ENCODE data around the gene TACC2.

The TACC2 gene

DNA sequence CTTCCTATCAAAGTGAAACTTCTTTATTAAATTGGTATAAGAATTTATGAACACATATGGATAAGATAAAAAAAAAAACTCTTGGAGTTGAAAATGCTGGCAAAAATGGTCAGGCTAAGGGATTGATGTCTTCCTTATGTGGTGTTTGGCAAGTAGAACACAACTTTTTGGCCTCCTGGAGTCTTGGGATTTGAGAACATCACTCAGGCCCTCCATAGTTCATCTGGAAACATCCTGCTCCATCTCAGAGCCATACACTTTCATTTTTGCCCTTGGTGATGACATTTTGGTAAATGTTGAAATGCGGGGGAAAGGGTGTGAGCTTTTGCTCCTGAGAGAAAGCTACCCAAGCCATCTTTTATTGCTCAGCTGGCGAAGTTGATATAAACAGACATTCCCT, 254.6 kb downstream of the TACC2 start:
- TF ChIP-seq, protein P1, sequence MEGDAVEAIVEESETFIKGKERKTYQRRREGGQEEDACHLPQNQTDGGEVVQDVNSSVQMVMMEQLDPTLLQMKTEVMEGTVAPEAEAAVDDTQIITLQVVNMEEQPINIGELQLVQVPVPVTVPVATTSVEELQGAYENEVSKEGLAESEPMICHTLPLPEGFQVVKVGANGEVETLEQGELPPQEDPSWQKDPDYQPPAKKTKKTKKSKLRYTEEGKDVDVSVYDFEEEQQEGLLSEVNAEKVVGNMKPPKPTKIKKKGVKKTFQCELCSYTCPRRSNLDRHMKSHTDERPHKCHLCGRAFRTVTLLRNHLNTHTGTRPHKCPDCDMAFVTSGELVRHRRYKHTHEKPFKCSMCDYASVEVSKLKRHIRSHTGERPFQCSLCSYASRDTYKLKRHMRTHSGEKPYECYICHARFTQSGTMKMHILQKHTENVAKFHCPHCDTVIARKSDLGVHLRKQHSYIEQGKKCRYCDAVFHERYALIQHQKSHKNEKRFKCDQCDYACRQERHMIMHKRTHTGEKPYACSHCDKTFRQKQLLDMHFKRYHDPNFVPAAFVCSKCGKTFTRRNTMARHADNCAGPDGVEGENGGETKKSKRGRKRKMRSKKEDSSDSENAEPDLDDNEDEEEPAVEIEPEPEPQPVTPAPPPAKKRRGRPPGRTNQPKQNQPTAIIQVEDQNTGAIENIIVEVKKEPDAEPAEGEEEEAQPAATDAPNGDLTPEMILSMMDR (IDR thresholded peaks at IDR 0.05; ENCODE audit: borderline replicate concordance, insufficient read depth, low read depth, low read length) = no peak
- H3K4me3 ChIP-seq (ENCODE audit: low read depth, low read length) = no peak overlapping the region

DNA sequence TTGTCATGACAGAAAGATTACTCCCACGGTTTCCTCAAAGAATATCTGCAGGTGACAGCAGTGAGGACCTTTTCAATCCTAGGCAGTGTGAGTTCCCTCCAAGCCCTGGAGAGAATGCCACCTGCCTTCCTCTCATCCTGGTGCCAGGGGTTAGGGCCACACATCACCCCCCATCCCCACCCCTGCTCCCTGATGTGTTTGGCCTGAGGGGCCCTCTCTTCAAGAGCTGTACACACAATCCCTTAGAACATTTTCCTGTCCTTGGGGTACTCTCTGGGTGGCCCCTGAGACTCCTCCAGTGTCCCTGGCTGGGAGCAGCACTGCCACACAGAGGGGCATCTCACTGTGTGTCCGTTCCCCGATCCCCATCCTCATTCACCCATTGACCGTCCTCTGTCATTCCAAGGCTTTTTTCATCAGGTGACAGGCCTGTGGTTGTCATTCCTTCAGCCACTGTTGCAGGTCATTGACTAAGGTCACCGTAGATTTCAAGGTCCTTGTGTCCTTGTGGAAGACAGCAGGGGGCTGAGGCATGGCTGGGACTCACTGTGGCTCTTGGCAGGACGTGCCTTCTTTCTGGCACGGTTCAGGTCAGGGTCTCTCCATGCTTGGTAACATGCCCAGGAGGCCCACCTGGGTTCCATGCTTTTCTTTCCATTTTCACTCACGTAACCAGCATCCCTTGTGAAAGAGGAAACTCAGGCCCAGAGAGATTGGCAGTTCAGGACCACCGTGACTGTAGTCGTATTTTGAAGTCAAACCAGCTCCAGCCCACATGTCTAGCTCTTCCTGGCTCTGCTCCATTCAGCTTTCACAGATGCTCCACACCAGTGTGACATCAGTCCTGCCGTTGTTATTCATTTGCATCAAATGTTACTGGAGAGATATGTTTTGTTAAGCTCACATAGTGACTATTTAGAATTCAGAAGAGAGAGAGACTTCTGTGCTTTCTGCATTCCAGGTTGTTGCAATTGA, 255.3 kb downstream of the TACC2 start:
- H3K4me3 ChIP-seq (ENCODE audit: low read depth, low read length) = no peak overlapping the region
- TF ChIP-seq, protein P1 (IDR thresholded peaks at IDR 0.05; ENCODE audit: borderline replicate concordance, insufficient read depth, low read depth, low read length) = no peak

DNA sequence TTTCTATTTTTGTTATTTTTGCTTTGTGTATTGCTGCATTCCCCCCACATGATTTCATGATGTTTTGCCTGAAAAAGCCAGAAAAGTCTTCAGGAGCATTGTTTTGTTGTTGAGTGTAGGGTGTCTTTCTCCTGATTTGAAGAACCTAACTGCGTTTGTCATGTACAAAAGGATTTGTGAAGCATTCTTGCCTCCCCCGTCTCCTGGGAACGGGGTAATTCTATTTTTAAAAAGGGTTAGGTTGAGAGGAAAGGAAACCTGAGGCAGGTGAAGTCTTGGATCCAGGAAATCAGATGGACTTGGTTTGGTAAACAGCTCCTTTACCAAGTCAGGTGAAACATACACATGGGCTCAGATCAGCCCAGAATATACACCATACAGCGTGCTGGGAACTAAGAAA, 256.2 kb downstream of the TACC2 start:
- TF ChIP-seq, protein P1 (IDR thresholded peaks at IDR 0.05; ENCODE audit: borderline replicate concordance, insufficient read depth, low read depth, low read length) = no peak
- H3K4me3 ChIP-seq (ENCODE audit: low read depth, low read length) = no peak overlapping the region

DNA sequence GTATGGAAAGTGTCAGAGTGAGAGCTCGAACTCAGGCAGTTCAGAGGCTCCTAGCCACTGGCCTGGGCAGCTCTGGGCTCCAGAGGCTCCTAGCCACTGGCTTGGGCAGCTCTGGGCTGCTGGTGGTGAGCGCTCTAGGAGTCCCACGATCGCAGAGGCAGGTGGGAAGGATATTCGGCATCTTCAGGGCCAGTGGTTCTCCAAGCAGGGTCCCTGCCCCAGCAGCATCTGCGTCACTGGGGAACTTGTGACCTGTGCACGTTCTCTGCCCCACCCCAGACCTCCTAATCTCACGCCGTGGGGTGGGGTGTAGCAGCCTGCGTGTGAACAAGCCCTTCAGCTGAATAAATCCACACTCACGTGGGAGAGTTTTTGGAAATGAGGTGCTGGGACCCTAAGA, 256.9 kb downstream of the TACC2 start:
- TF ChIP-seq, protein P1 (IDR thresholded peaks at IDR 0.05; ENCODE audit: borderline replicate concordance, insufficient read depth, low read depth, low read length) = no peak
- H3K4me3 ChIP-seq (ENCODE audit: low read depth, low read length) = no peak overlapping the region

DNA sequence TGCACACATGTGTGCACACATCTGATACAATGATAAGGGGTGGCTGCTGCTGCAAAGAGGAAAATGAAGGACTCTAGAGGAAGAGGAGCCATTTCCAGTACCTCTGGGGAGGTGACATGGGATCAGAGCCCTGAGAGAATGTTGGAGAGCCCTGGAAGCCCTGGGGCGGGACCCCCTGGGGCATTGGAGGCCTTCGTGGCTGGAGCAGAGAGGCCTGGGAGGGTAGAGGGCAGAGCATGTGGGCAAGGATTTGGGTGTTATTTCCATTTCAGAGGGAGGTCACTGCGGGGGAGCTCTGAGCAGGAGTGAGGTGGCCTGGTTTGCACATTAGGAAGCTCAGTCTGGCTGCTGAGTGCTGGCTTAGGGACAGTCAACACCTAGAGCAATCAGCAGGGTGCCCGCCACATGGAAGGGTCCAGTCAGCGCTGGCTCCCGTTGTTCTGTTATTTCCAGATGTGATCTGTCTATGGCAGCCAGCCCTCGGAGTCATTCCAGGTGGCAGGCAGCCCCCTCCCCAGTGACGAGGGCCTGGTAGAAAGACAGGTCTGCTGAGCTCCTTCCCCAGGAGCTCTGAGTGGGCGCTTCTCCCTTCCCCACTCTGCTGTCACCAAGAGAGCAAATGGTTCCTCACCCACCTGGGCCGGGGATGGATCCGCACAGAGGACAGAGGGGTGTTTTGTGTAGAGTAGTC, 258.0 kb downstream of the TACC2 start:
- no peak overlapping the region for H3K4me3 ChIP-seq (ENCODE audit: low read depth, low read length)
- TF ChIP-seq, protein P1 (IDR thresholded peaks at IDR 0.05; ENCODE audit: borderline replicate concordance, insufficient read depth, low read depth, low read length) = no peak

DNA sequence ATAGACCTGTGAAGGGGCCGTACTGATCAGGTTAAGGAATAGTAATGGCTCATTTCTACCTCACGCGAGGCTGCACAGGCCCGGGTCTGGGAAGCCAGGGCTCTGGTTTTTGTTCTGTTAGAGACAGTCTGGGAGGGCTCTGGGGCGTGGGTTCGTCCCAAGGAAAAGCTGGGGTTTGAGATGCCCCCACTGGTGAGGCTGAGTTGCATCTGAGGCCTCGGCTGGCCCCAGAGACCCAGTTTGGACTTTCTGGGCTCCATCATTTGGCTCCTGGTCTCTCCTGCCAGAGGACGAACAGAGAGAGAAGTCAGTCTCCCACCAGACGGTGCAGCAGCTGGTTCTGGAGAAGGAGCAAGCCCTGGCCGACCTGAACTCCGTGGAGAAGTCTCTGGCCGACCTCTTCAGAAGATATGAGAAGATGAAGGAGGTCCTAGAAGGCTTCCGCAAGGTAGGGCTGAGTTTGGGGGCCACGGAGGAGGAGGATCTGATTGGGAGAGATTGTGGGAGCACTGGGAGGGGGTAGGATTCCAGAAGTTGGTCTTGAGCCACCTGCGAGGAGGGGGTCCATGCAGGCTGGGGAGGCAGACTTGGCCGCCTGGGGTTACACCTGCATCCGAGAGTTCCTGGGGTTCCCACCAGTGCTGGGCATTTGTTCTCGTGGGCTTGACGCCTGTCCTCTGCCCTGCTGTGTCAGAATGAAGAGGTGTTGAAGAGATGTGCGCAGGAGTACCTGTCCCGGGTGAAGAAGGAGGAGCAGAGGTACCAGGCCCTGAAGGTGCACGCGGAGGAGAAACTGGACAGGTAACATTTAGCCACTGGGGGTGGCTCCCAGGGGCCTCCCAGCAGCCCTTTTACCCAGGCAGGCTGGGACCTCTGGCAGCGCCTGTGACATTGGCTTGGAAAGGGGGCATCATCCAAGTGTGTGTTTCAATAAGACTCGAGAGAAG, 259.7 kb downstream of the TACC2 start:
- TF ChIP-seq, protein P1 (IDR thresholded peaks at IDR 0.05; ENCODE audit: borderline replicate concordance, insufficient read depth, low read depth, low read length) = no peak
- no peak overlapping the region for H3K4me3 ChIP-seq (ENCODE audit: low read depth, low read length)

Measured in GM12875 (cell line).